Left lung (tissue), 10 donors: ENCODE data around the gene ALOXE3. TPM values are rescaled to one million over a fixed set of nuclear protein-coding genes. Genes with fewer than 3 reads are reported as not detected.

Experiments used
- ATAC-seq: fragments of 200-7000 bp; cut with Tn5 transposase; one replicate; pipeline ENCODE4 v1.9.1; 2020; ENCODE audit warnings: moderate library complexity
- DNase-seq, 4 donors: peaks; one replicate each; pipeline ENCODE4 v3.0.0-alpha.2; 2013 to 2020
- H3K27ac ChIP-seq, 2 donors: fragments of 200-600 bp; sonication (generic) in 1 of 2; one replicate each; pipeline versions ENCODE4 v1.5.0 to v1.8.0; 2020 to 2021
- H3K27me3 ChIP-seq, 2 donors: fragments of 200-600 bp; sonication (generic) in 1 of 2; one replicate each; pipeline versions ENCODE4 v1.5.0 to v1.8.0; 2020 to 2021
- H3K36me3 ChIP-seq, 2 donors: fragments of 200-600 bp; sonication (generic) in 1 of 2; one replicate each; pipeline versions ENCODE4 v1.5.0 to v1.8.0; 2020 to 2021
- H3K4me1 ChIP-seq, 2 donors: fragments of 200-600 bp; one replicate each; pipeline ENCODE4 v1.8.0; 2021
- H3K4me3 ChIP-seq, 2 donors: fragments of 200-600 bp; sonication (generic) in 1 of 2; one replicate each; pipeline versions ENCODE4 v1.5.0 to v1.8.0; 2020 to 2021; ENCODE audit warnings: mild to moderate bottlenecking in 1 of 2
- H3K9me3 ChIP-seq, 2 donors: fragments of 200-600 bp; sonication (generic) in 1 of 2; one replicate each; pipeline versions ENCODE4 v1.5.0 to v1.8.0; 2020 to 2021
- intact Hi-C, 2 donors: fragments of 100-400 bp; cut with DNase I; formaldehyde crosslinking; loops; one replicate each; pipeline versions ENCODE4 v1.11.2 to v1.14.2; 2022
- polyA plus RNA-seq, 6 donors: library from polyadenylated mRNA; unstranded; fragments of 120-200 nt; gene quantifications; one replicate each; pipeline ENCODE4 v1.2.1, GENCODE V29; 2013; ENCODE audit not compliant: insufficient read length in 6 of 6
- total RNA-seq, 2 donors: library from RNA; stranded (reverse); fragmentation: NEBNext Ultra II Directional; extraction: Animal tissue kit (Norgen Biotek cat#: 25700); gene quantifications; one replicate each; pipeline ENCODE4 v1.2.1, GENCODE V29; 2021
- TF ChIP-seq, protein P1 (sequence below), 2 donors: fragments of 200-600 bp; sonication (generic) in 1 of 2; IDR thresholded peaks; one replicate each; pipeline versions ENCODE4 v1.5.0 to v1.8.0; 2021; ENCODE audit warnings: antibody characterized with exemption in 2 of 2
- donor health status: DM: no; HTN: yes; CAD: no.
- donor health status: DM: no; HTN: no; CAD: no.

ALOXE3 gene
- total and polyA plus RNA-seq, 8 donors = 0.05 to 0.55 (median 0.14) TPM; not detected in 4

DNA sequence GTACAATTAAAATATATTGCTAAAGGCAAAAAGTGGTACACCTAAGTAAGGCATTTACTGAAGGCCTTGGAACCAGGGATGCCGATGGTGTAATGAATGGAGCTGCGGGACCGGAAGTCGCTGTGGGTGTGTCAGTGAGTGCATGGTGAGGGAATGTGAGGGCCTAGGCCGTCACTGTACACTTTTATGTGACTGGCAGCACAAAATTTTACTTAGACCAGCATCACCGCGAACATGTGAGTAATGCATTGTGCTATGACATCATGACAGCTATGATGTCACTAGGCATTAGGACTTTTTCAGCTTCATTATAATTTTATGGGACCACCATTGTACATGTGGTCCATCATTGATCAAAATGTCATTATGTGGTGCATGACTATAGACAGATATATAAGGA, 64.7 kb downstream of the ALOXE3 start:
- ATAC-seq (no peak), DNase-seq (no peak)
- H3K27ac ChIP-seq = no peak overlapping the region
- peaks cover 9 to 36% of the 10 kb centered on the region in 2 donors for H3K4me1 ChIP-seq
- no peak overlapping the region for H3K4me3 ChIP-seq
- H3K36me3 ChIP-seq = no peaks in the 10 kb centered on the region
- TF ChIP-seq, protein P1, sequence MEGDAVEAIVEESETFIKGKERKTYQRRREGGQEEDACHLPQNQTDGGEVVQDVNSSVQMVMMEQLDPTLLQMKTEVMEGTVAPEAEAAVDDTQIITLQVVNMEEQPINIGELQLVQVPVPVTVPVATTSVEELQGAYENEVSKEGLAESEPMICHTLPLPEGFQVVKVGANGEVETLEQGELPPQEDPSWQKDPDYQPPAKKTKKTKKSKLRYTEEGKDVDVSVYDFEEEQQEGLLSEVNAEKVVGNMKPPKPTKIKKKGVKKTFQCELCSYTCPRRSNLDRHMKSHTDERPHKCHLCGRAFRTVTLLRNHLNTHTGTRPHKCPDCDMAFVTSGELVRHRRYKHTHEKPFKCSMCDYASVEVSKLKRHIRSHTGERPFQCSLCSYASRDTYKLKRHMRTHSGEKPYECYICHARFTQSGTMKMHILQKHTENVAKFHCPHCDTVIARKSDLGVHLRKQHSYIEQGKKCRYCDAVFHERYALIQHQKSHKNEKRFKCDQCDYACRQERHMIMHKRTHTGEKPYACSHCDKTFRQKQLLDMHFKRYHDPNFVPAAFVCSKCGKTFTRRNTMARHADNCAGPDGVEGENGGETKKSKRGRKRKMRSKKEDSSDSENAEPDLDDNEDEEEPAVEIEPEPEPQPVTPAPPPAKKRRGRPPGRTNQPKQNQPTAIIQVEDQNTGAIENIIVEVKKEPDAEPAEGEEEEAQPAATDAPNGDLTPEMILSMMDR (IDR thresholded peaks at IDR 0.05) = no peak
- peaks cover 0 to 14% of the 10 kb centered on the region in 2 donors for H3K27me3 ChIP-seq
- no peaks in the 10 kb centered on the region for H3K9me3 ChIP-seq
- intact Hi-C loops = no loop called here

DNA sequence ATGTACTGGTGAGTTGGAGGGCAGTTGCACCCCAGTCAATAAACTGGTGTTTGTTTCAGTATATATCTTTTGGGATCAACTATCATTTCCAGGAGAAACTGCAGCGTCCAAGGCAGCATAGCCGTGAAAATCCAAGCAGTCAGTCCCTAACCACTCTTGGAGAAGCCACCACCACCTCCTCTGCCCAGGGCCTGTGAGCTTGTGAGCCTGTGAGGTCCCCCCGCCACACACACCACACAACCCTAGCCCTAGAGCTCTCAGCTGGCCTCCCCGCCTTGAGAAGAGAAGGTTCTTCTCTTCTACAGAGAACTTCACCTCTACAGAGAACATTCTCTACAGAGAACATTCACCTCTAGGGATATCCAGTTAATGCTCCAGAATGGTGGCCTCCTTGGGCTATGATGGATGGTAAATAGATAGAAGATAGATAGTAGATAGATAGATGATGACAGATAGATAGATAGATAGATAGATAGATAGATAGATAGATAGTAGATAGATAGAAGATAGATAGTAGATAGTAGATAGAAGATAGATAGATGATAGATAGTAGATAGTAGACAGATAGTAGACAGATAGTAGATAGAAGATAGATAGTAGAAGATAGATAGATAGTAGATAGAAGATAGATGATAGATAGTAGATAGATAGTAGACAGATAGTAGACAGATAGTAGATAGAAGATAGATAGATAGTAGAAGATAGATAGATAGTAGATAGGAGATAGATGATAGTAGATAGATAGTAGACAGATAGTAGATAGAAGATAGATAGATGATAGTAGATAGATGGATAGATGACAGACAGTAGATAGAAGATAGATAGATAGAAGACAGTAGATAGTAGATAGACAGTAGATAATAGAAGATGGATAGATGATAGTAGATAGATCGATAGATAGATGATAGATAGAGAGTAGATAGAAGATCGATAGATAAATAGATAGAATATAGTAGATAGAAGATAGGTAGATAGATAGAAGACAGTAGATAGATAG, 65.8 kb downstream of the ALOXE3 start:
- Histone ChIP-seq H3K9me3 (no peaks in the 10 kb centered on the region), H3K27me3 (peaks cover 0 to 14% of the 10 kb centered on the region in 2 donors), H3K4me1 (peaks cover 9 to 30% of the 10 kb centered on the region in 2 donors), H3K4me3 (no peak overlapping the region), H3K27ac (no peak overlapping the region), H3K36me3 (no peaks in the 10 kb centered on the region)
- intact Hi-C loops = no loop called here
- TF ChIP-seq, protein P1 (IDR thresholded peaks at IDR 0.05) = no peak
- DNase-seq (peak in 1 of 4 donors; percentile 23), ATAC-seq (no peak)

DNA sequence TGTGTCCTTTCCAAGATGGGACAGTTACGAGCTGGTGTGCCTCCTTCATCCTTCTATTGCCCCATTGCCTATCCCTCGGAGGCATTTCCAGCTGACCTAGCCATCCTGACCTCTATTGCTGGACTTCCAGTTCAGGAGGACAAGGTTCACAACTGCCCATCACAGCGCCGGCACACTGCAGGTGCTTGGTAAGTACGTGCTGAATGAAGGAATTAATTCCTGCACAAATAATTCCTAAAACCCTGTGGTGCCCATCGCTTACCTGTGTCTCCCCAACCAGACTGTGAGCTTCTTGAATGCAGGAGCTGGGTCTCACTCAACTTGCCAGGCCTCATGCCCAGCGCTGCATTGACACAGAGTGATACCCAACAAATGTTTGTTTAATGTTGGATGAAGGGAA, 66.5 kb downstream of the ALOXE3 start:
- Histone ChIP-seq H3K36me3 (no peaks in the 10 kb centered on the region), H3K9me3 (no peaks in the 10 kb centered on the region), H3K4me3 (no peak overlapping the region), H3K4me1 (peaks cover 8 to 23% of the 10 kb centered on the region in 2 donors), H3K27ac (no peak overlapping the region), H3K27me3 (peaks cover 0 to 13% of the 10 kb centered on the region in 2 donors)
- intact Hi-C loops = no loop called here
- ATAC-seq (no peak), DNase-seq (no peak)
- TF ChIP-seq, protein P1 (IDR thresholded peaks at IDR 0.05) = no peak

DNA sequence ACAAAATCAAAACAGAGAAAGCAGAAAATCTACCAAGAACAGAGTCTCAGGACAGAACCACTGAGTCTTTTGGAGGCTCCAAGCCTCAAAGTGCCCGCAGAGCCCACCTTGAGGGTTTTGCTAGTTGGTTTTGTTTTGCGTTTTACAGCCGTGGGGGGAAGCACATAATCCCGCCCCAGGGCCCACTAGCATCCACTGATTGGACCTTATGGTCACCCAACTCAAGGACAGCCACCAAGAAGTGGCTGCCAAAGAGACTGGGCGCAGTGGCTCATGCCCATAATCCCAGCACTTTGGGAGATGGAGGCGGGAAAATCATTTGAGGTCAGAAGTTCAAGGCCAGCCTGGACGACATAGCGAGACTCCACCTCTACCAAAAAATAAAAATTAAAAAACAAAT, 69.6 kb downstream of the ALOXE3 start:
- Histone ChIP-seq H3K9me3 (no peaks in the 10 kb centered on the region), H3K4me3 (no peak overlapping the region), H3K36me3 (no peaks in the 10 kb centered on the region), H3K27me3 (peaks cover 0 to 16% of the 10 kb centered on the region in 2 donors), H3K27ac (no peak overlapping the region), H3K4me1 (no peaks in the 10 kb centered on the region)
- intact Hi-C loops = no loop called here
- ATAC-seq (no peak), DNase-seq (no peak)
- TF ChIP-seq, protein P1 (IDR thresholded peaks at IDR 0.05) = no peak

DNA sequence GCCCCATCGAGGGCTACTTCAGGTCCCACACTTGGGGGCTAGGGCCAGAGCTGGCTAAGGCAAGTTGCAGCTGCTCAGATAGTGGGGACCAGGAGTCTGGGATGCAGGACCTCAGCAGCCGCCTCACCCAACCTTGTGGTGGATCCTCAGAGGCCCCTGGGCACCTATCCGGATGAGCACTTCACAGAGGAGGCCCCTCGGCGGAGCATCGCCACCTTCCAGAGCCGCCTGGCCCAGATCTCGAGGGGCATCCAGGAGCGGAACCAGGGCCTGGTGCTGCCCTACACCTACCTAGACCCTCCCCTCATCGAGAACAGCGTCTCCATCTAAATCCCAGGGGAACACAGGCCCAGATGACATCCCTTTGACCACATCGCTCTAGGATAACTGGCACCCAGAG, 70.1 kb downstream of the ALOXE3 start:
- Histone ChIP-seq H3K27me3 (peaks cover 0 to 16% of the 10 kb centered on the region in 2 donors), H3K27ac (no peak overlapping the region), H3K4me3 (no peak overlapping the region), H3K4me1 (peaks cover 0 to under 1% of the 10 kb centered on the region in 2 donors), H3K9me3 (no peaks in the 10 kb centered on the region), H3K36me3 (no peaks in the 10 kb centered on the region)
- intact Hi-C loops = no loop called here
- TF ChIP-seq, protein P1 (IDR thresholded peaks at IDR 0.05) = no peak
- no peak for ATAC-seq
- no peak for DNase-seq
